ENCODE measurements around the gene SLC66A2.
"Not testable (repeated sequence)": the region's sequence is repeated elsewhere in the genome, so short reads cannot be mapped to it uniquely, and the experiment has no call there.

The SLC66A2 gene

GRCh38 chr18:79900610-79901570, 50.6 kb downstream of the SLC66A2 start:
- DNase-seq, result no peak

GRCh38 chr18:79899609-79900445, 51.6 kb downstream of the SLC66A2 start:
- no peak for DNase-seq

GRCh38 chr18:79898952-79899608, 52.4 kb downstream of the SLC66A2 start:
- no peak for DNase-seq

GRCh38 chr18:79897940-79898625, 53.4 kb downstream of the SLC66A2 start:
- no peak for DNase-seq

GRCh38 chr18:79896738-79897137, 54.7 kb downstream of the SLC66A2 start:
- DNase-seq, result no peak

- DNase-seq, result no peak
These were observed 60.8 kb downstream of the SLC66A2 start for GRCh38 chr18:79890674-79891073.

GRCh38 chr18:79889569-79889968, 61.9 kb downstream of the SLC66A2 start:
- DNase-seq, result no peak

- DNase-seq, result no peak
These were observed 63.4 kb downstream of the SLC66A2 start for GRCh38 chr18:79888016-79888415.

GRCh38 chr18:79887181-79888000, 64.1 kb downstream of the SLC66A2 start:
- no peak for DNase-seq

GRCh38 chr18:79884963-79885728, 66.3 kb downstream of the SLC66A2 start:
- no peak for DNase-seq

GRCh38 chr18:79884294-79884962, 67.0 kb downstream of the SLC66A2 start:
- DNase-seq, result no peak

GRCh38 chr18:79883461-79884293, 67.8 kb downstream of the SLC66A2 start:
- no peak for DNase-seq

- DNase-seq, result no peak
These were observed 68.8 kb downstream of the SLC66A2 start for GRCh38 chr18:79882522-79883241.

- DNase-seq, result no peak
These were observed 69.8 kb downstream of the SLC66A2 start for GRCh38 chr18:79881695-79882094.

GRCh38 chr18:79879566-79879965, 71.9 kb downstream of the SLC66A2 start:
- DNase-seq, result no peak

GRCh38 chr18:79878741-79879378, 72.6 kb downstream of the SLC66A2 start:
- no peak for DNase-seq

GRCh38 chr18:79878246-79878645, 73.2 kb downstream of the SLC66A2 start:
- DNase-seq, result not testable (repeated sequence)
